Skeletal muscle satellite cell (primary cell): ENCODE measurements around the gene PFKFB1.
"Not testable (repeated sequence)": the region's sequence is repeated elsewhere in the genome, so short reads cannot be mapped to it uniquely, and the experiment has no call there.

ENCODE experiments used
- H3K27me3 ChIP-seq: 2 replicates; pipeline ENCODE4 v1.7.0; 2013; ENCODE audit warnings: low read length; ENCODE audit not compliant: control insufficient read depth, insufficient read depth
- H3K36me3 ChIP-seq: 2 replicates; pipeline ENCODE4 v1.7.0; 2013; ENCODE audit warnings: mild to moderate bottlenecking, control low read depth, low read length; ENCODE audit not compliant: insufficient read depth
- H3K4me1 ChIP-seq: 2 replicates; pipeline ENCODE4 v1.7.0; 2013; ENCODE audit warnings: low read length; ENCODE audit not compliant: control insufficient read depth, insufficient read depth
- H3K4me2 ChIP-seq: 2 replicates; pipeline ENCODE4 v1.7.0; 2013; ENCODE audit warnings: mild to moderate bottlenecking, low read length
- H3K4me3 ChIP-seq: 2 replicates; pipeline ENCODE4 v1.7.0; 2013; ENCODE audit warnings: low read length
- H3K9ac ChIP-seq: 2 replicates; pipeline ENCODE4 v1.7.0; 2013; ENCODE audit warnings: mild to moderate bottlenecking, low read depth, low read length, moderate library complexity
- H3K9me3 ChIP-seq: replicated peaks from 2 replicates; pipeline ENCODE4 v1.7.0; 2013; ENCODE audit warnings: mild to moderate bottlenecking, control low read depth, low read length

The PFKFB1 gene

GRCh38 chrX:54983306-54983705 lies 10.7 kb downstream of the PFKFB1 start:
- not testable (repeated sequence) for H3K9me3 ChIP-seq, H3K36me3 ChIP-seq, H3K4me1 ChIP-seq, H3K27me3 ChIP-seq, H3K4me2 ChIP-seq, H3K4me3 ChIP-seq, H3K9ac ChIP-seq

GRCh38 chrX:54980334-54980733 lies 13.7 kb downstream of the PFKFB1 start:
- Histone ChIP-seq H3K9me3 (no peaks in the 10 kb centered on the region), H3K9ac (no peak overlapping the region), H3K4me3 (no peak overlapping the region), H3K27me3 (peaks cover 4% of the 10 kb centered on the region), H3K36me3 (no peaks in the 10 kb centered on the region), H3K4me2 (no peak overlapping the region), H3K4me1 (no peaks in the 10 kb centered on the region)

- no peak overlapping the region for H3K9ac ChIP-seq
- no peaks in the 10 kb centered on the region for H3K9me3 ChIP-seq
- H3K4me2 ChIP-seq = no peak overlapping the region
- peaks cover under 1% of the 10 kb centered on the region for H3K27me3 ChIP-seq
- no peaks in the 10 kb centered on the region for H3K36me3 ChIP-seq
- H3K4me1 ChIP-seq = no peaks in the 10 kb centered on the region
- no peak overlapping the region for H3K4me3 ChIP-seq
These were observed 14.6 kb downstream of the PFKFB1 start for GRCh38 chrX:54979432-54979831.

- H3K9me3 ChIP-seq = no peaks in the 10 kb centered on the region
- H3K27me3 ChIP-seq = no peaks in the 10 kb centered on the region
- no peak overlapping the region for H3K4me3 ChIP-seq
- no peaks in the 10 kb centered on the region for H3K4me1 ChIP-seq
- H3K9ac ChIP-seq = no peak overlapping the region
- H3K36me3 ChIP-seq = no peaks in the 10 kb centered on the region
- H3K4me2 ChIP-seq = no peak overlapping the region
These were observed 15.5 kb downstream of the PFKFB1 start for GRCh38 chrX:54978448-54978847.

- H3K4me2 ChIP-seq = no peak overlapping the region
- H3K9ac ChIP-seq = no peak overlapping the region
- no peak overlapping the region for H3K4me3 ChIP-seq
- H3K36me3 ChIP-seq = no peaks in the 10 kb centered on the region
- no peaks in the 10 kb centered on the region for H3K27me3 ChIP-seq
- H3K9me3 ChIP-seq = no peaks in the 10 kb centered on the region
- H3K4me1 ChIP-seq = no peaks in the 10 kb centered on the region
These were observed 16.6 kb downstream of the PFKFB1 start for GRCh38 chrX:54977387-54977786.

- Histone ChIP-seq H3K4me2 (no peak overlapping the region), H3K27me3 (peaks cover 4% of the 10 kb centered on the region), H3K4me1 (no peaks in the 10 kb centered on the region), H3K9ac (no peak overlapping the region), H3K9me3 (no peaks in the 10 kb centered on the region), H3K4me3 (no peak overlapping the region), H3K36me3 (no peaks in the 10 kb centered on the region)
These were observed 29.1 kb downstream of the PFKFB1 start for GRCh38 chrX:54964766-54965497.

- H3K4me2 ChIP-seq = no peak overlapping the region
- H3K36me3 ChIP-seq = no peaks in the 10 kb centered on the region
- H3K4me1 ChIP-seq = no peaks in the 10 kb centered on the region
- peaks cover 9% of the 10 kb centered on the region for H3K27me3 ChIP-seq
- H3K9me3 ChIP-seq = no peaks in the 10 kb centered on the region
- H3K9ac ChIP-seq = no peak overlapping the region
- no peak overlapping the region for H3K4me3 ChIP-seq
These were observed 32.2 kb downstream of the PFKFB1 start for GRCh38 chrX:54961750-54962149.

GRCh38 chrX:54950730-54951375 lies 43.1 kb downstream of the PFKFB1 start:
- Histone ChIP-seq H3K27me3 (peaks cover 3% of the 10 kb centered on the region), H3K4me3 (no peak overlapping the region), H3K4me1 (no peaks in the 10 kb centered on the region), H3K4me2 (no peak overlapping the region), H3K9ac (no peak overlapping the region), H3K36me3 (no peaks in the 10 kb centered on the region), H3K9me3 (no peaks in the 10 kb centered on the region)

- Histone ChIP-seq H3K4me2 (no peak overlapping the region), H3K4me3 (no peak overlapping the region), H3K4me1 (no peaks in the 10 kb centered on the region), H3K9ac (no peak overlapping the region), H3K9me3 (no peaks in the 10 kb centered on the region), H3K36me3 (no peaks in the 10 kb centered on the region), H3K27me3 (no peaks in the 10 kb centered on the region)
These were observed 48.8 kb downstream of the PFKFB1 start for GRCh38 chrX:54945224-54945623.

- no peaks in the 10 kb centered on the region for H3K4me1 ChIP-seq
- no peaks in the 10 kb centered on the region for H3K36me3 ChIP-seq
- H3K4me3 ChIP-seq = no peak overlapping the region
- no peak overlapping the region for H3K4me2 ChIP-seq
- H3K27me3 ChIP-seq = no peaks in the 10 kb centered on the region
- no peaks in the 10 kb centered on the region for H3K9me3 ChIP-seq
- H3K9ac ChIP-seq = no peak overlapping the region
These were observed 49.2 kb downstream of the PFKFB1 start for GRCh38 chrX:54944816-54945215.

- H3K27me3 ChIP-seq = no peaks in the 10 kb centered on the region
- H3K9ac ChIP-seq = no peak overlapping the region
- H3K4me1 ChIP-seq = no peaks in the 10 kb centered on the region
- no peaks in the 10 kb centered on the region for H3K36me3 ChIP-seq
- no peaks in the 10 kb centered on the region for H3K9me3 ChIP-seq
- no peak overlapping the region for H3K4me2 ChIP-seq
- H3K4me3 ChIP-seq = no peak overlapping the region
These were observed 56.6 kb downstream of the PFKFB1 start for GRCh38 chrX:54937416-54937815.

- no peaks in the 10 kb centered on the region for H3K27me3 ChIP-seq
- H3K9me3 ChIP-seq = no peaks in the 10 kb centered on the region
- H3K4me3 ChIP-seq = no peak overlapping the region
- H3K4me1 ChIP-seq = no peaks in the 10 kb centered on the region
- H3K9ac ChIP-seq = no peak overlapping the region
- H3K4me2 ChIP-seq = no peak overlapping the region
- H3K36me3 ChIP-seq = no peaks in the 10 kb centered on the region
These were observed 58.7 kb downstream of the PFKFB1 start for GRCh38 chrX:54935306-54935705.
